ENCODE results near the gene NUDCD3.

GRCh38 chr7:44530990-44531389 lies 40.5 kb upstream of the NUDCD3 start:
- TF ChIP-seq ZNF70 (CRISPR knock-in tag; IDR thresholded peaks at IDR 0.05) (no peak), POU6F1 (CRISPR knock-in tag; IDR thresholded peaks at IDR 0.05; ENCODE audit: borderline replicate concordance, low read depth) (no peak), CREB5 (CRISPR knock-in tag; IDR thresholded peaks at IDR 0.05; ENCODE audit: low read depth) (no peak), PPARA (CRISPR knock-in tag; IDR thresholded peaks at IDR 0.05; ENCODE audit: borderline replicate concordance) (no peak), TSHZ2 (CRISPR knock-in tag; IDR thresholded peaks at IDR 0.05) (no peak), ZC3H10 (CRISPR knock-in tag; IDR thresholded peaks at IDR 0.05) (no peak), ZFP3 (CRISPR knock-in tag; IDR thresholded peaks at IDR 0.05) (no peak), SNAI2 (CRISPR knock-in tag; IDR thresholded peaks at IDR 0.05) (no peak), PATZ1 (CRISPR knock-in tag; IDR thresholded peaks at IDR 0.05; ENCODE audit: borderline replicate concordance) (no peak), TCF4 (CRISPR knock-in tag; IDR thresholded peaks at IDR 0.05; ENCODE audit: borderline replicate concordance) (no peak), OSR1 (CRISPR knock-in tag; IDR thresholded peaks at IDR 0.05) (no peak), RARB (CRISPR knock-in tag; IDR thresholded peaks at IDR 0.05) (no peak), BACH2 (CRISPR knock-in tag; IDR thresholded peaks at IDR 0.05; ENCODE audit: borderline replicate concordance) (no peak), ISL1 (CRISPR knock-in tag; IDR thresholded peaks at IDR 0.05) (no peak)

Data from SK-N-SH treated with all-trans-retinoic acid at 6 μM for 48 hours (cell line).